NCI-H748 treated with DMSO at 0.1 percent for 48 hours (cell line): ENCODE results near the gene CALCR.
"Not testable (repeated sequence)": the region's sequence is repeated elsewhere in the genome, so short reads cannot be mapped to it uniquely, and the experiment has no call there.

ENCODE experiments used
- DNase-seq: peaks from one replicate; lab custom pipeline; 2025; lab: John Stamatoyannopoulos, UW

CALCR gene

DNA sequence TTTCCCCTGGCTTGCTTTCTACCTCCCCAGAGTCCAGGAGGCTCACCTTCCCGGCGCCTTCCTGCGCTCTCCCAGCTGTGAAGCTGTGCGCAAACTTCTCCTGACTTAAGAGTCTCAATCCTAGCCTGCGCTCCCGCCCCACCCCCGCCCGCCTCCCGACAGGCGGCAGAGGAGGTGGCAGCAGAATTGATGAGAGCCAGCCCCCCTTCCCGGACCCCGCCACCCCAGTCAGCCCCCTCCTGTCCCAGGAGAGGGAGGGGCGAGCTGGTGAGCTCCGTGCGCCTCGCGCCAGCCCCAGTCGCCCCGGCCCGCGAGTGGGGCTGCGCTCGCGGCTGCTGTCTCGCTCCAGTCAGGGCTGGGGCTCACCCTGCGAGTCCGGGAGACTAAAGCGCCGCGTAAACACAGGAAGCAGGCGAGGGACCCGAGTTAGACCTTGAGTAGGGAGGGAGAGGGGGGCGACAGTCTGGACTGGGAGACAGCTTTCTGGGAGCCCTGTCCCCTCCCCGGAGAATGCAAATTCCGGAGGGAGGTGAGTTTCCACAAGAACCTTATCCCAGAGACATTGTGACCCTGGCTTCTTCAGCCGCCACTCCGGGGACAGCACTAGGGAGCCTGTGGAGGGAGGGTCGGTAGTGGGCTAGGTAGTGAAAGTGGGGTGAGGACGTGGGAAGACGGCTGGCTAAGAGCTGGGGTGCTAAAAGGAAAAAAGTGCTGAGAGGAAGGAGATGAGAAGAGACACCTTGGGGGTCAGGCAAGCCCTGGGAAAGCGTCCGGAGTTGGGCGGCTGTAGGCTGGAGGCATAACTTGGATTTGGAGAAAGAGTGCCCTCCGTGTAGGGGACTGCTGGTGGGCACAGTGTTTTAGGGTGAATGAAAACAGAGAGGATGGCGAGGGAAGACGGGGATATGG is at the start of gene CALCR:
TSS of gene CALCR (minus strand) at position 79 of the 909 bp plus-strand sequence. CDS start 87,743 bp downstream, outside the sequence.
- DNase-seq, result no peak

DNA sequence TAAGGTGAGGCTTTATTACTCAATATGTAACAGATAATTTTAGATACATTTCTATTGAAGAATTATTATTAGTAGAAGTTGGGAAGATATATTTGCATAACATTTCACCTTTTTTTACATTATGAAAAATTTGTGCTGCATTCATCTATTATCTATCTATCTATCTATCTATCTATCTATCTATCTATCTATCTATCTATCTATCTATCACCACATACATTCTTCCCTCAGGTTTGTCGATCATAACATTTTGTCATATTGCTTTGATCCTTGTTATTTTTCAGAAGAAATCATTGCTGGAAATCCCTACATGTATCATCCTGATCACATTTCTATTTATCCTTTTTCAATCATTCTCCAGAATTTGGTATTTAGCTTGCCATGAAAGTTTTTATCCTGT is 49.3 kb upstream of the CALCR start:
- no peak for DNase-seq

DNA sequence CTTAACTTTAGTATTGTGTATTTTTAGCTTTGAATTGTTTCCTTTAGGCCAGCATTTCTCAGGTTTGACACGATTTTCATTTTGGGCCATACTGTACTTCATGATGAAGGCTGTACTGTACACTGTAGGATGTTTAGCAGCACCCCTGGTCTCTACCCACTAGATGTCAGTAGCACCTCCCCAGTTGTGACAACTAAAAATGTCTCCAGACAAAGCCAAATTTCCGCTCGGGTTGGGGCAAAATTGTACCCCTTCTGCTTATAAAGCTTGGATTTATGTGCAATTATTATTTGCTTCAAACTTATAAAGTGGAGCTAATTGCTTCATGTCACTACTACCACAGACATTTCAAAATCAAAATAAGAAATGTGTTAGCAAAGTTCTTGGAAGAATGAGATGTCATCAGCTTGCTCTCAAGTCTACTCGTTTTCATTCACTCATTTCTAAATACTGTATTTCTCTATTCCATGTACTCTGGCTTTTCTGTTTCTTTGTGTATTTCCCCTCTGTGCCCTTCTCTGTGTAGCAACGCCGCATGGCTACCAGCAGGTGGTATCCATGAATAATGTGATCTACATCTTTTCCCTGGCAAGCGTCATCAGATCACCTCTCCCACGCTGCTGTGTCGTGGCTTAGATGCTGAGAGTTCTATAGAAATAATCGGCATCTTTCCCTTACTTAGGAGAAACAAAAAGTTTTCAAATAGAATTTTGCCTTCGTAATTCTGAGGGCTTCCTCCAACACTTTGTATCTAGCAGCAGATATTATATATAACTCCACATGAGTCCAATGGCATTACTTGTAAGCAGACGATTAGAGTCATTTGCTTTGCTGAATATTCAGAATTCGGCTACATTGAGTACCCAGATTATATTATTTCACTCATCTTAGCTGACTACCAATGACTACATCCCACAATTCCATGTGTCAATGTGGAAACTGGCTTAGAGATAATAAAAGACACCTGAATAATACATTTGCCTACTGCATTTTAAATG is 47.8 kb upstream of the CALCR start:
- DNase-seq, result peak; percentile 28

DNA sequence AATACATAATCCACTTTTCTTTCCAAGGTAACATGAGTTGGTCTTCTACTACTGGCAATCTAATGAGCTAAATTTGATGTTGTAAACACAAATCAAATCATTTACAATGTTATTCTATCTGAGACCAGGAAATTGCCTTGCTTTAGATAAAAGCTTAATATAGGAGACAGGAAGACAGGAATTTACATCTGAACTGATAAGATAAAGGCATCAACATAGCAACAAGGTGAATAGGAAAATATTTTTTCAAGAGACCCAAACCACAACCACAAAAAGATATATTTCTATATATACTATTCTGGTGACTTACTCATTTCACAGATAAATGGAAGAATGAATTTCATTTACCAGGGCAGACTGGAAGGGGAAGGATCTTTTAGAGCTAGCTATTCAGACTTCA is 46.3 kb upstream of the CALCR start:
- no peak for DNase-seq

DNA sequence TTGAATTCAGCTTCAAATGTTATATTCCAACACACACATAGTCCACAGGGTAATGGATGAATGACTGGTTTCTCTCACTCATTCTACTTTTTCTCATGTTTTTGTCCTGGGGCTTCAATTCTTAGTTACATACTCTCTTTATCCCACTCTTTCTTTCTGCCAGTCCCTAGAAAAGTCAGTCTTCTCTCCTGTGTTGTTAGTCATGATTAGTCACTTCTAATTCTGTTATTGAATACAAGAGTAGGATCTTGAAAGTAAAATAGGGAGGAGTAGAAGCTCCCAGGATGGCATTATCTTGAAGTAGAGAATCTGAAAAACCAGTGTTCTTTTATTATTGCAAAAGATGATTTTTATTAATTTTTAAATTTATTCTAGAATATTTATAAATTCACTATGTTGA is 45.5 kb upstream of the CALCR start:
- no peak for DNase-seq

DNA sequence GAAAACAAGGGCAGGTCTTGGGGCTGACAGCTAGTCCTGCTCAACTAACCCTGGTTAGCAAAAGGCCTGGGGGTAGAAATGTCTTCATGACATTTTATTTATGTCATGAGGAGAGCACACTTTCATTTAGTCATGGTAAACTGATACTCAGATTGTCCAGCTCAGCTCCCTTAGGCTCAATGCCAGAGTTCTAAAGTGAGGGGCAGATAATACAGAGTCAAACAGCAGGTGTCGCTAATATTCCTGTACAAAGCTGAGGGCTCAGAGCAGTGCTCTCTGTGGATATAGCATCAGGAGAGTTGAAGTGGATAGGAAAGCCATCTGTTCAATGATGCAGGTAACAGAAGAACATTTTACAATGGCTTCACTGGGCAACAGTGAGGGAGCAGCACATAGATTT is 26.8 kb upstream of the CALCR start:
- DNase-seq, result no peak

DNA sequence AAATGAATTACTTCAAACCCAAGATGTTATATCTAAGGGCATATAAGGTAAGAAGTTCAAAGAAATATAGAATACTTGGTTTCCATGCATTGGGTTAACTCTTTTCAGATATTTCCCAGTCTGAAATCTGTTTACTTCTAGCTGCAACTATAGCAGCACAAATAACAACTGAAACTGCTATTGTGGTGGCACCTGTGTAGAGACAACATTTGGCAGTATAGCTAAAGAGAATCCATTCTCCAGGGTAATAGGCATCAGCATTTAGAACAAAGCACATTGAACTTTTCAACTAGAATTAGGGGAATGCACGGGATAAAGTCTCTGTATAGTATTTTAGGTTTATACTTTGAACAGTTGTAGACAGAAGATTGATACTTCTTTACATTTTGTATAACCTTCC is 19.7 kb upstream of the CALCR start:
- no peak for DNase-seq

DNA sequence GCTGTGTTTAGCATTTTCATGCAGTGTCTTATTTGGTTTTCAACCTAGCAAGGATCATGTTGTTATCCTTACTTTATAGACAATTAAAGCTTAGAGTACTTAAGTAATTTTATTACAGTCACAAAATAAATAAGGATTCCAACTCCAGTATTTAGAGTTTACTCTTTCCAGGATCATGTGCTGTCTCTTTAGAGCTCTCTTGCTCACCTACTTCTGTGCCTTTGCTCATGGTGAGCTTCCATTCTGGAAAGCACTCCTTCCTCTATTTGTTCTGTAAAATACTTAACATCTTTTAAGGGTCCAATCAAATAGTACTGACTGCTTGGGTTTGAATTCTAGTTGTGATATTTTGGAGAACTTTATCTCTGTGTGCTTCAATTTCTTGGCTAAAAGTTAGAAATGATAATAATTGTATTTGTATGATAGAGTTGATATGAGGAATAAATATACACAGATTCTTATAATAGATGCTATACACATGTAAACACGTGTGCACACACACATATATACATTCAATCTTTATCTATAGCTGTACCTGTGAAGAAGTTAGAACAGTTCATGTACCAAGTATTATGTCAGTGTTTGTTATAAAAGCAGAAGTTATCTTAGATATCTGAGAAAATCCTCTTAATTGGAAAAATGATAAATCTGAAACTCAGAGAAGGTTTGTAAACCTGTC is 18.2 kb upstream of the CALCR start:
- no peak for DNase-seq

DNA sequence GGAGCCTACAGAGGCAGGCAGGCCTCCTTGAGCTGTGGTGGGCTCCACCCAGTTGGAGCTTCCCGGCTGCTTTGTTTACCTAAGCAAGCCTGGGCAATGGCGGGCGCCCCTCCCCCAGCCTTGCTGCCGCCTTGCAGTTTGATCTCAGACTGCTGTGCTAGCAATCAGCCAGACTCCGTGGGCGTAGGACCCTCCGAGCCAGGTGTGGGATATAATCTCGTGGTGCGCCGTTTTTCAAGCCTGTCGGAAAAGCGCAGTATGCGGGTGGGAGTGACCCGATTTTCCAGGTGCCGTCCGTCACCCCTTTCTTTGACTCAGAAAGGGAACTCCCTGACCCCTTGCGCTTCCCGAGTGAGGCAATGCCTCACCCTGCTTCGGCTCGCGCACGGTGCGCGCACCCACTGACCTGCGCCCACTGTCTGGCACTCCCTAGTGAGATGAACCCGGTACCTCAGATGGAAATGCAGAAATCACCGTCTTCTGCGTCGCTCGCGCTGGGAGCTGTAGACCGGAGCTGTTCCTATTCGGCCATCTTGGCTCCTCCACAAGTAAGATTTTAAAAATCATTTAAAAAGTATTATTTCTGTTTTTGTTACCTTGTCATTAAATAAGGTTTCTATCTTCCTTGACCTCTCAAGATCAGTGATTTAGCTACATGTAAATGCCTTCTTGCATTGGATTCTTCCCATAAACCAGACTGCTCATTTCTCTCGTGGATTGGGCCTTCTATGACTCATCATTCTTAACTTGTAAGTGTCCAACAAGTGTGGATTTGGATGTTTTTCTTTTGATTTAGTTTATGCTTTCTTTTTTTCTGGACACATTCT is 16.9 kb upstream of the CALCR start:
- not testable (repeated sequence) for DNase-seq

DNA sequence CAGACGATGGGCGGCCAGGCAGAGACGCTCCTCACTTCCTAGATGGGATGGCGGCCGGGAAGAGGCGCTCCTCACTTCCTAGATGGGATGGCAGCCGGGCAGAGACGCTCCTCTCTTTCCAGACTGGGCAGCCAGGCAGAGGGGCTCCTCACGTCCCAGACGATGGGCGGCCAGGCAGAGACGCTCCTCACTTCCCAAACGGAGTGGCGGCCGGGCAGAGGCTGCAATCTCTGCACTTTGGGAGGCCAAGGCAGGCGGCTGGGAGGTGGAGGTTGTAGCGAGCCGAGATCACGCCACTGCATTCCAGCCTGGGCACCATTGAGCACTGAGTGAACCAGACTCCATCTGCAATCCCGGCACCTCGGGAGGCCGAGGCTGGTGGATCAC is 11.9 kb upstream of the CALCR start:
- not testable (repeated sequence) for DNase-seq

DNA sequence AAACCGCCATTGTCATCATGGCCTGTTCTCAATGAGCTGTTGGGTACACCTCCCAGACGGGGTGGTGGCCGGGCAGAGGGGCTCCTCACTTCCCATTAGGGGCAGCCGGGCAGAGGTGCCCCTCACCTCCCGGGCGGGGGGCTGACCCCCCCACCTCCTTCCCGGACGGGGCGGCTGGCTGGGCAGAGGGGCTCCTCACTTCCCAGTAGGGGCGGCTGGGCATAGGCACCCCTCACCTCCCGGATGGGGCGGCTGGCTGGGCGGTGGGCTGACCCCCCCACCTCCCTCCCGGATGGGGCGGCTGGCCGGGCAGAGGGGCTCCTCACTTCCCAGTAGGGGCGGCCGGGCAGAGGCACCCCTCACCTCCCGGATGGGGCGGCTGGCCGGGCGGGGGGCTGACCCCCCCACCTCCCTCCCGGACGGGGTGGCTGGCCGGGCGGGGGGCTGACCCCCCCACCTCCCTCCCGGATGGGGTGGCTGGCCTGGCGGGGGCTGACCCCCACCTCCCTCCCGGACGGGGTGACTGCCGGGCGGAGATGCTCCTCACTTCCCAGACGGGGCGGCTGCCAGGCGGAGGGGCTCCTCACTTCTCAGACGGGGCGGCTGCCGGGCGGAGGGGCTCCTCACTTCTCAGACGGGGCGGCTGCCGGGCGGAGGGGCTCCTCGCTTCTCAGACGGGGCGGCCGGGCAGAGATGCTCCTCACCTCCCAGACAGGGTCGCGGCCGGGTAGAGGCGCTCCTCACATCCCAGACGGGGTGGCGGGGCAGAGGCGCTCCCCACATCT is 11.4 kb upstream of the CALCR start:
- not testable (repeated sequence) for DNase-seq

DNA sequence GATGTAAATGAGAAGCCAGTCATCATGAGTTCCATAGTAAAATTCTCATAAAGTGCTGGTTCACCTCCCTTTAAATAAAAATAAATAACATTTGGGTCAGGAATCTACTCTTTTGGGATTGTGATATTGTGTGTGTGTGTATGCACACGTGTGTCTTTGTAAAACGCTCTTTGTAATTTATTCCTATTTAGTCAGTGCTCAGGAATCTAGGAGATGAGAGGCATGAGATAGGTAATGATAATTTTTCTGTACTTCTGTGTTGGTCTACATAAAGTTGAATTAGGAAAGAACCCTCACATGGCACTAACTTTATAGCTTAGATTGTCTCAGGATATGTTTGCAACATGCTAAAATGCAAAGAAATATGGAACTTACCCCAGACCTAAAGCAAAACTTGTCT is 4.9 kb upstream of the CALCR start:
- no peak for DNase-seq

DNA sequence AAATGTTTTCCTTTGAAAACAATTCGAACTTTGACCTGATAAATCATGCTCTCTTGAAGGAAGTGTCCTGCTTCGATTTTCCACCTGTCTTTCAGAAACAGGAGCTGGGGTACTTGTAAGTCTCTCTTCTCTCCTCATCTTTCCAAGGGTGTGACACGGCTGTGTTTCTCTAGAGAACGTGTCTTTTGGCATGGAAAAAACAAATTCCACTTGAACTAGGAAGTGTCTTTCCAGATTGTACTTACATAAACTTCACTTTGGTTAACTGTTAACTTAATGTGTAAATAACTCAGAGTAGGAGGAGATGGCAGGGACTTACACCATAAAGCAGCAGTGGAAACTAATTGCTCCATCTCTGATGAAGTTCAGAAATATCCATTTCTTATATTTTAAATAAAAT is 4.2 kb upstream of the CALCR start:
- DNase-seq, result no peak

DNA sequence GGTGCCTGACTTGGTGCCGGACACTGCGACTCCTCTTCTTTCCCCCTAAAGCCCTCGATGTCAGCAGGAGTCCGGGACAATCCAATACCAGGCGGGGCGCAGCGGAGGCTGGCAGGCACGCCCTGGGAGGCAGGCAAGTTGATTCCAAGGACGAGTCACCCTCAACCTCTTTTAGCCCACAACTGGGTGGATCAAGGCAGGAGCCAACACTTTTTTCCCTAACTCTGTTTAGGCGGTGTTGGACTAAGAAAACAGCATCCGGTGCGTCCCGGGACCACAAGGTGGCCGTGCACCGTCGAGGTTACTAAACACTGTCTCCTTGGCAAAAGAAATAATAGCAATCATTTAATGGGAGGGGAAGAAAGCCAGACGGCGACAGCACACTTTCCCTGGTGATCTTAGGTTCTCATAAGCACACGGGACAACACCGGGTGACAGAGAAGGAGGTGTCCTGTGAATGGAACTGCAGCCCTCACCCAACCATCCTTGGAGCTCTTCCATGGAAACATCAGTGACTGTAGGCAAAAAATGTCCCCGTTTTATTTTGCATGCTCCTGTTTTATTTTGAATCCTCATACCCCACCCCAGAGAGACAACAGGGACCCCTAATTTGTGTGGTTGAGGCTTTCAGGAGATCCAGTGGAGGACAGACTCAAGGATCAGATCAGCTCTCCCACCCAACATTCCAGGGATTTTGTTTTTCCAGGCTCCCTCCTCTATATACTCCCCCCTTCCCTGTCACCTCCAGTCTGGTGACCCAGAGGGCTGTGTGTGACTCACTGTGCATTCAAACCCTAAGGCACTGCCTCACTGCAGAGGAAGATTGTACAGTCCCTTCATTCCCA is 1.3 kb upstream of the CALCR start:
- DNase-seq, result no peak

DNA sequence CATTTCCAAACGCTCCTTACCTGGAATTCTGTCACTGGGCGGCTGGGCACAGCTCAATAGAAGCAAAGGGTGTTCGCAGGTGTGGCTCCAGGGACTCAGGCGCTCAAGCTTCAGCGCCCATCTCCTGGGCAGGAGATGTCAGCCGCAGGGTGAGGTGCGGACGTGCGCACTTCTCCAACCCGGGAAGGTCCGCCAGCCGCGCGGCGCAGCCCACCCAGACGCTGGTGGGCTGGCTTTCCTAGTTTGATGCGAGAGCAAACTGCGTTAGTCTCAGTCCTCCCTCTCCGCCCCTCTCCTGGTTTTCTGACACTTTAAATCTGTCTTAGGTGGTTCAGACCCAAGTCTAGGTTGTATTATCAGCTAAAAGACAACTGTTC is 267 bp downstream of the CALCR start:
- no peak for DNase-seq

DNA sequence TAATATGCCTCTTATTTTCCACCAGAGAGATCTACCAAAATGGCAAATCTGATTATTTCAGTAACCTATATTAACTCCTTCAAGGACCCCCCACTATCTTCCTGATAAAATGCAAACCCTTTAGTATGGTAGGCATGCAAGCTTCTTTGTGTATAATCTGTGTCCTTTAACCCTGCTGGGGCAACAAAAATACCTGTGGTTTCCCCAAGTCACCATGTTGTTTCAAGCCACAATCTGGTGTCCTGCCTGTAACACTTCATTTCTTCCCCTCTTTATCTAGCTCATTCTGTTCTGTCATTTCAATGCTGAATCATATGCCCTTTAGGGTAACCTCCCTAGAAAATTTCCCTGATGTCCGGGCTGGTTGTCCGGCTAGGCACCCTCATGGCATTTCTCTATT is 5.3 kb downstream of the CALCR start:
- no peak for DNase-seq

DNA sequence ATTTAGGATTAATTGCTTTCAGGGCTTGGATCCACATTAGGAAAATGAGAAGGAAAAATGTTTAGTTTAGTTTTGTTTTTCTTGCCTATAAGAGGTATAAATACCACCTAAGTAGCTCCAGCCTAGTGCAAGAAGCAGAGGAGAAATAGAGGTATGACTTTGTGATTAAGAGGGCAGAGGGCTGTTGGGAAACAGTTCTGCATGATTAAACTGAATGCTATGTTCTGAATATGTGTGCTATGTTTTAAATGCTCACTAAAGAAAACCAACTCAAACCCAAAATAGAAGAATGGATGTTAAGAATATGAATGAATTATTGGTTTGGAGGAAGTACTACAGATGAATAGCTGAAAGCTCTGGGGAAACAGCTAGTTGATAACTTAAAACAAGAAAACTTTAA is 7.6 kb downstream of the CALCR start:
- DNase-seq, result no peak

DNA sequence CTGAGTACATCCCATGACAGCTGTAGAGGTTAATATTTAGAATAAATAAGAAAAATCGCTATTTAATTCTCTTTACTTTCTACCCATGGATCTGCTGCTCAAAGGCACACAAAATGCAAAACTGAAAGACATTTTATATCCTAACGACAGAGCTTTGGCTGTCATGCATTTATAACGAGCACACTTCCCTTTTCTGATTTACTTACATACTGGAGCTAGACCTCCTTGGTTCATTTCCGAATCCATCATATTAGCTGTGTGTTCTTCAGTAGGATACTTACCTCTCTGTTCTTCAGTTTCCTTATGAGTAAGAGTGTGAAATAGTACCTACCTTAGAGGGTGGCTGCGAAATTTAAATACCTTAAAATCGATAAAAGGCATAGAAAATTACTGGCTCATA is 10.9 kb downstream of the CALCR start:
- DNase-seq, result no peak

DNA sequence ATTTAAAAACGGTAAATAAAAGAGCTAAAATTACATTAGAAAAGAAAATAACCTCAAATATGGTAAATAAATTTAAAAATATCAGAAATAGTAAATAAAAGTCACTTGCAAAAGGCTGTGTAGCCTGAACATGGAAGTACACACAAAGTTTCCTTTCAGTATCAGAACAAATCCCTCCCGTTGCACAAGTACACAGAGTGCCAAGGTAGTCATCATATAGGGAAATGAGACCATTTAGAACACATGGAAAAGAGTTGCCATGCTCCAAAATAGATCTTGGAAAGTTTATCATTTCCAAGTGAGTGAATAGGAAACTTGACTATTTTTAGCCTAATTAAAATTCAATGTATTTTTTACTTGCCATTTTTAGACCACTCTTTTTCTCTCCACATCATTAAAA is 11.6 kb downstream of the CALCR start:
- DNase-seq, result no peak

DNA sequence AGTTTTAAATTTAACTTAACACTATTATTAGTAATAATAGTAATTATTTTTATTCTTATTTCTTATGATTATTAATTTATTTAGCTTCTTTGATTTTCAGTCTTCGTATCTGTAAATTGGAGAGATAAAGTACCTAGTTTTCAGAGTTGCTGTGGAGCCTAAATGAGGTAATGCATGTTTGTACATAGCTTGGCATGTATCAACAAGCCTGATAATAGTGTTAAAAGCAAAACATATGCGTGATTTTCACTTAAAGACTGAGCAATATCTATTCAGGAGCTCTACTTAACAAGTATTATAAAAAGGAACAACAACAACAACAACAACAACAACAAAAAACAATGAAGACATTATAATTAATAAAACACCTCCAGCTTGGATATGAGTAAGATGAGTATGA is 12.4 kb downstream of the CALCR start:
- DNase-seq, result no peak
